Measurements from ENCODE around the gene TIMP3.

Gene TIMP3

DNA sequence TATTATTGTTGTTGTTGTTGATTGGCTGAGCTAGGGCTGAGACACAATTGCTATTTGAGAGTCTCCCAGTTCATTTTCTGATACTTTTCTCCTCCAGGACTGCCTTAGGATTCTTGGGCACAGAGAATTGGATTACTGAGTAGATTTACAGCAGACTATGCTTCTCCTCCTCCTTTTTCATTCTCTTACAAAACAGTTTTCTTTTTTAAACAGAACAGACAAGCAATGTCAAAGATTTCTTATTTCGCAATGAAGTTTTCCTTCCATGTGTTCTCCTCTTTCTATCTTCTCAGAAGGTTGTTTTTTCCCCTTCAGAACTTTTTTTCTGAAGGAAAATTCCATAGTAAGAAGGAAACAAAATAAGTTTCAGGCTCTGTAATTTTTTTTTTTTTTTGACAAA is 19.8 kb upstream of the TIMP3 start:
- ChIA-PET CTCF (interaction anchor here (6.9 kb wide), 1 partner anchor 14 kb away, joined by 50 read pairs; no protein-coding TSS in a partner anchor), POLR2A (no interaction called here)
- H3K4me3 ChIP-seq (ENCODE audit: low read depth, low read length), result no peak overlapping the region
- no peaks in the 10 kb centered on the region for H3K9me3 ChIP-seq (ENCODE audit: control insufficient read depth, insufficient read depth, low read depth, low read length)
- H3K27ac ChIP-seq (ENCODE audit: extremely low read depth, low read depth, low read length), result no peak overlapping the region
- H3K4me1 ChIP-seq (ENCODE audit: control insufficient read depth, insufficient read depth, low read length), result no peaks in the 10 kb centered on the region
- no peaks in the 10 kb centered on the region for H3K36me3 ChIP-seq (ENCODE audit: control insufficient read depth in 2 of 2, insufficient read depth in 1 of 2, low read length in 2 of 2)
- no peak for TF ChIP-seq ZBTB21 (tag by site-specific recombination; IDR thresholded peaks at IDR 0.05)
- no peak for TF ChIP-seq BCL11A (tag by site-specific recombination; IDR thresholded peaks at IDR 0.05; ENCODE audit: low read depth)
- TF ChIP-seq, protein P1, sequence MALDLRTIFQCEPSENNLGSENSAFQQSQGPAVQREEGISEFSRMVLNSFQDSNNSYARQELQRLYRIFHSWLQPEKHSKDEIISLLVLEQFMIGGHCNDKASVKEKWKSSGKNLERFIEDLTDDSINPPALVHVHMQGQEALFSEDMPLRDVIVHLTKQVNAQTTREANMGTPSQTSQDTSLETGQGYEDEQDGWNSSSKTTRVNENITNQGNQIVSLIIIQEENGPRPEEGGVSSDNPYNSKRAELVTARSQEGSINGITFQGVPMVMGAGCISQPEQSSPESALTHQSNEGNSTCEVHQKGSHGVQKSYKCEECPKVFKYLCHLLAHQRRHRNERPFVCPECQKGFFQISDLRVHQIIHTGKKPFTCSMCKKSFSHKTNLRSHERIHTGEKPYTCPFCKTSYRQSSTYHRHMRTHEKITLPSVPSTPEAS (tag by site-specific recombination; IDR thresholded peaks at IDR 0.05), result no peak
- TF ChIP-seq ZNF514 (tag by site-specific recombination; IDR thresholded peaks at IDR 0.05), result no peak
- TF ChIP-seq ZNF202 (tag by site-specific recombination; IDR thresholded peaks at IDR 0.05; ENCODE audit: borderline replicate concordance), result no peak
- TF ChIP-seq, protein P2, sequence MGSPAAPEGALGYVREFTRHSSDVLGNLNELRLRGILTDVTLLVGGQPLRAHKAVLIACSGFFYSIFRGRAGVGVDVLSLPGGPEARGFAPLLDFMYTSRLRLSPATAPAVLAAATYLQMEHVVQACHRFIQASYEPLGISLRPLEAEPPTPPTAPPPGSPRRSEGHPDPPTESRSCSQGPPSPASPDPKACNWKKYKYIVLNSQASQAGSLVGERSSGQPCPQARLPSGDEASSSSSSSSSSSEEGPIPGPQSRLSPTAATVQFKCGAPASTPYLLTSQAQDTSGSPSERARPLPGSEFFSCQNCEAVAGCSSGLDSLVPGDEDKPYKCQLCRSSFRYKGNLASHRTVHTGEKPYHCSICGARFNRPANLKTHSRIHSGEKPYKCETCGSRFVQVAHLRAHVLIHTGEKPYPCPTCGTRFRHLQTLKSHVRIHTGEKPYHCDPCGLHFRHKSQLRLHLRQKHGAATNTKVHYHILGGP (tag by site-specific recombination; IDR thresholded peaks at IDR 0.05), result no peak
- no peak for TF ChIP-seq ZNF266 (tag by site-specific recombination; IDR thresholded peaks at IDR 0.05; ENCODE audit: low read depth)
- no peak for TF ChIP-seq ZNF76 (tag by site-specific recombination; IDR thresholded peaks at IDR 0.05; ENCODE audit: borderline replicate concordance, low read depth)
- TF ChIP-seq, protein P3, sequence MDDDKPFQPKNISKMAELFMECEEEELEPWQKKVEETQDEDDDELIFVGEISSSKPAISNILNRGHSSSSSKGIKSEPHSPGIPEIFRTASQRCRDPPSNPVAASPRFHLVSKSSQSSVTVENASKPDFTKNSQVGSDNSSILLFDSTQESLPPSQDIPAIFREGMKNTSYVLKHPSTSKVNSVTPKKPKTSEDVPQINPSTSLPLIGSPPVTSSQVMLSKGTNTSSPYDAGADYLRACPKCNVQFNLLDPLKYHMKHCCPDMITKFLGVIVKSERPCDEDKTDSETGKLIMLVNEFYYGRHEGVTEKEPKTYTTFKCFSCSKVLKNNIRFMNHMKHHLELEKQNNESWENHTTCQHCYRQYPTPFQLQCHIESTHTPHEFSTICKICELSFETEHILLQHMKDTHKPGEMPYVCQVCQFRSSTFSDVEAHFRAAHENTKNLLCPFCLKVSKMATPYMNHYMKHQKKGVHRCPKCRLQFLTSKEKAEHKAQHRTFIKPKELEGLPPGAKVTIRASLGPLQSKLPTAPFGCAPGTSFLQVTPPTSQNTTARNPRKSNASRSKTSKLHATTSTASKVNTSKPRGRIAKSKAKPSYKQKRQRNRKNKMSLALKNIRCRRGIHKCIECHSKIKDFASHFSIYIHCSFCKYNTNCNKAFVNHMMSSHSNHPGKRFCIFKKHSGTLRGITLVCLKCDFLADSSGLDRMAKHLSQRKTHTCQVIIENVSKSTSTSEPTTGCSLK (tag by site-specific recombination; IDR thresholded peaks at IDR 0.05), result no peak
- no peak for TF ChIP-seq ZBTB7A (tag by site-specific recombination; IDR thresholded peaks at IDR 0.05; ENCODE audit: low read depth)

DNA sequence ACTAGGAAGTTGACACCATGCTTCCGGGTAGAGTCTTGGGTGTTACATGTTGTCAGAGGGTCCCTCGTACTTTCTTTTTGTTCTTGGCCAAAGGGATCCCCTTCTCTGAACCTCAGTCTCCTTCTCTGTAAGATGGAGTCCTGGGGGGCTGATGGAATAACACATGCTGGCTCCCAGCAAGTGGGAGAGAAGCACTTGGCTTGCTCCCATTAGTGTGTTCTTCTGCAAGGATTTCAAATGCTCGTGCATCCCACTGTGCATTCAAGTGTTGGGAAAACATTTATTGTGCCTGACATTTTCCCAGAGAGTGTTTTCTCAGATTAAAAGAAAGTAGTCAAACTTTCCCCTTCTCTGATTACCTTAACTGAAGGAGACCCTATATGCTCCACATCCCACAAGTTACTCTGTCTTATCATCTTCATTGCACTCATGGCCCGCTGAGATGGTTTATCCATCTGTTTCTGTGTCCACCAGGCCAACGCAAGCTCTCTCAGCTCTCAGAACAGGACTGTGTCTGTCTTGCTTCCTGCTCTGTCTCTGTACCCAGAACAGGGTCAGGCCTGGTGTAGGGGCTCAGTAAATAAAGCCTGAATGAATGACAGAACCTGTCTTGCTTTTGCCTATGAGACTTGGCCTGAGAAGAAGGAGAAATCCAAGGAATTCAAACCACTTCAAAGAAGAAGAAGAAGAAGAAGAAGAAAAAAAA is 16.0 kb upstream of the TIMP3 start:
- no peaks in the 10 kb centered on the region for H3K4me1 ChIP-seq (ENCODE audit: control insufficient read depth, insufficient read depth, low read length)
- CTCF ChIA-PET, result interaction anchor here (0.7 to 4.2 kb wide), 3 partner anchors 9 to 262 kb away, joined by 3 to 39 read pairs (median 3); no protein-coding TSS in a partner anchor
- POLR2A ChIA-PET, result no interaction called here

DNA sequence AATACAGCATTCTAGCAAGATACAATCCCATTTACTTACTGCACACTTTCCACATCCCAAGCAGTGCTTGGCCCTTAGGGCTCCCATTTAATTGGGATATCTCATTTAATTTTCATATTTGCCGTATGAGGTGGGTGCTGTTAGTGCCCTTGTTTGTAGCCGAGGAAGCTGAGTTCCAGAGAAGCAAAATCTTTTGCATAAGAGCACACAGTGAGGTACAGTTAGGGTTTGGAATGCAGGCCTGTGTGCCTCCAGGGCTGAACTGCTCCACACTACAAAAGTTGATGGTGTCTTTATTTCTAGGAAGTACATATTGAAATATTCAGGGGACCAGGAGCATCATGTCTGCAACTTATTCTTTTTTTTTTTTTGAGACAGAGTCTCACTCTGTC is 15.5 kb upstream of the TIMP3 start:
- H3K4me1 ChIP-seq (ENCODE audit: control insufficient read depth, insufficient read depth, low read length), result no peaks in the 10 kb centered on the region
- H3K27ac ChIP-seq (ENCODE audit: extremely low read depth, low read depth, low read length), result no peak overlapping the region
- no peaks in the 10 kb centered on the region for H3K9me3 ChIP-seq (ENCODE audit: control insufficient read depth, insufficient read depth, low read depth, low read length)
- H3K4me3 ChIP-seq (ENCODE audit: low read depth, low read length), result no peak overlapping the region
- H3K36me3 ChIP-seq (ENCODE audit: control insufficient read depth in 2 of 2, insufficient read depth in 1 of 2, low read length in 2 of 2), result no peaks in the 10 kb centered on the region
- ChIA-PET POLR2A (no interaction called here), CTCF (interaction anchor here (0.7 to 4.2 kb wide), 3 partner anchors 9 to 263 kb away, joined by 3 to 39 read pairs (median 6); no protein-coding TSS in a partner anchor)
- TF ChIP-seq ZNF707 (tag by site-specific recombination; IDR thresholded peaks at IDR 0.05), result no peak
- TF ChIP-seq ZBTB7A (tag by site-specific recombination; IDR thresholded peaks at IDR 0.05; ENCODE audit: low read depth), result no peak
- TF ChIP-seq, protein P4, sequence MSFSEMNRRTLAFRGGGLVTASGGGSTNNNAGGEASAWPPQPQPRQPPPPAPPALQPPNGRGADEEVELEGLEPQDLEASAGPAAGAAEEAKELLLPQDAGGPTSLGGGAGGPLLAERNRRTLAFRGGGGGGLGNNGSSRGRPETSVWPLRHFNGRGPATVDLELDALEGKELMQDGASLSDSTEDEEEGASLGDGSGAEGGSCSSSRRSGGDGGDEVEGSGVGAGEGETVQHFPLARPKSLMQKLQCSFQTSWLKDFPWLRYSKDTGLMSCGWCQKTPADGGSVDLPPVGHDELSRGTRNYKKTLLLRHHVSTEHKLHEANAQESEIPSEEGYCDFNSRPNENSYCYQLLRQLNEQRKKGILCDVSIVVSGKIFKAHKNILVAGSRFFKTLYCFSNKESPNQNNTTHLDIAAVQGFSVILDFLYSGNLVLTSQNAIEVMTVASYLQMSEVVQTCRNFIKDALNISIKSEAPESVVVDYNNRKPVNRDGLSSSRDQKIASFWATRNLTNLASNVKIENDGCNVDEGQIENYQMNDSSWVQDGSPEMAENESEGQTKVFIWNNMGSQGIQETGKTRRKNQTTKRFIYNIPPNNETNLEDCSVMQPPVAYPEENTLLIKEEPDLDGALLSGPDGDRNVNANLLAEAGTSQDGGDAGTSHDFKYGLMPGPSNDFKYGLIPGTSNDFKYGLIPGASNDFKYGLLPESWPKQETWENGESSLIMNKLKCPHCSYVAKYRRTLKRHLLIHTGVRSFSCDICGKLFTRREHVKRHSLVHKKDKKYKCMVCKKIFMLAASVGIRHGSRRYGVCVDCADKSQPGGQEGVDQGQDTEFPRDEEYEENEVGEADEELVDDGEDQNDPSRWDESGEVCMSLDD (tag by site-specific recombination; IDR thresholded peaks at IDR 0.05), result no peak
- TF ChIP-seq ZNF629 (tag by site-specific recombination; IDR thresholded peaks at IDR 0.05), result no peak

More for the DNA sequence above, 16.0 kb upstream of the TIMP3 start:
- TF ChIP-seq ZIC2 (tag by site-specific recombination; IDR thresholded peaks at IDR 0.05) (peak; percentile 86), ZNF768 (tag by site-specific recombination; IDR thresholded peaks at IDR 0.05) (no peak)
- Histone ChIP-seq H3K27ac (ENCODE audit: extremely low read depth, low read depth, low read length) (no peak overlapping the region), H3K9me3 (ENCODE audit: control insufficient read depth, insufficient read depth, low read depth, low read length) (no peaks in the 10 kb centered on the region), H3K4me3 (ENCODE audit: low read depth, low read length) (no peak overlapping the region), H3K36me3 (ENCODE audit: control insufficient read depth in 2 of 2, insufficient read depth in 1 of 2, low read length in 2 of 2) (no peaks in the 10 kb centered on the region)

Data from HEK293 (cell line).